Stimulated activated CD8-positive, alpha-beta memory T cell treated with anti-CD3 and anti-CD28 coated beads, Interleukin-4, amount 100 ng/mL, for 48 hours (primary cell): ENCODE measurements around the gene AKNA.

Experiments used
- DNase-seq: peaks from one replicate; pipeline ENCODE4 v3.0.0-alpha.2; 2020

AKNA gene

DNA sequence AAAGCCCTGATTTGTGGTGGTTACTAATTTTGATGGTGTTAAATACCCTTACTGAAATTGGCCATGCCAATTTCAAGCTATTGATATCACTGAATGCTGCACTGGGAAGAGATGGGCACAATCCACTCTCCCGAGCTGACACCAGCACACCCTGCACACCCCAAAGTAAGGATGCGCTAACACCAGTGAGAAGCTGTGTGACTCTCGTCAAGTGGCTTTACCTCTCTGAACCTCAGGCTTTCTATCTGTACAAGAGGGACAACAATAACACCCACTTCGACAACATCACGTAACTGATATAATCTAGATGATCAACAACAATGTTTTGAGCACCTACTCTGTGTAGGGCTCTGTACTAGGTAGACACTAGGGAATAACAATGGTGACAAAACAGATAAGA is 8.0 kb upstream of the AKNA start:
- no peak for DNase-seq

GRCh38 chr9:114395334-114395617 is 7.5 kb upstream of the AKNA start:
- DNase-seq, result no peak

- no peak for DNase-seq
Measured at GRCh38 chr9:114394523-114395333, 6.9 kb upstream of the AKNA start.

DNA sequence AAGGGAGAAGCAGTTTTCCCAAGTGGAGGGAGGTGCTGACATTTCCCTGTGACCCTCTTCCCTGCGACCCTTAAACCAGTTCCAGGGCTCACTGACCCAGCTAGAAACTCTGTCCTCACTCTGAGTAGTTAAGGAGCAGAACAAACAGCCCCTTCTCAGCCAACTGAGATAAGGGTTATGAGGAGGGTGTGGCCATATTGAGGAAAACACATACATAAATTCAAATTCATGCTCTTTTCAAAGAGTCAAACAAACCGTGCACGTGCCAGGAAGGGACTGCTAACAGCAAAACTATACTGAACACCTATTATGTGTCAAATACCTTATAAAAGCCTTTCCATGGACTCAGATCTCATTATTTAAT is 4.9 kb upstream of the AKNA start:
- DNase-seq, result no peak

DNA sequence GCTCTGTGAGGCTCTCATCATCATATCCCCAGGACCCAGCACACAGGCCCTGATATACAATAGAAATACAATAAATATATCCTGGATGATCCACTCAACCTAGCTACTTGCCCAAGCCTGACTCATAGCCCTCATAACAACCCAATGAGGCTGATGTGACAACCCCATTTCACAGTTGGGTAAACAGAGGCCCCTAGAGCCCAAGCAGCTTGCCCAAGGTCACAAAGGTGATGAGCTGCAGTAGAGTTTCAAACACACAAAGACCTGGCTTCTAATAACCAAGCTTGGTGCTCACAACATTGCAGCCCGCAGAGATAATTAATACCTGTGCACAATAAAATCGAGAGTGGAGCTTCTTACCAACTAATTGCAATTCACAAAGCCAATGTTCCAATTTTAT is 3.2 kb upstream of the AKNA start:
- no peak for DNase-seq

- DNase-seq, result peak; percentile 53
Measured at GRCh38 chr9:114389612-114390368, 2.0 kb upstream of the AKNA start.

DNA sequence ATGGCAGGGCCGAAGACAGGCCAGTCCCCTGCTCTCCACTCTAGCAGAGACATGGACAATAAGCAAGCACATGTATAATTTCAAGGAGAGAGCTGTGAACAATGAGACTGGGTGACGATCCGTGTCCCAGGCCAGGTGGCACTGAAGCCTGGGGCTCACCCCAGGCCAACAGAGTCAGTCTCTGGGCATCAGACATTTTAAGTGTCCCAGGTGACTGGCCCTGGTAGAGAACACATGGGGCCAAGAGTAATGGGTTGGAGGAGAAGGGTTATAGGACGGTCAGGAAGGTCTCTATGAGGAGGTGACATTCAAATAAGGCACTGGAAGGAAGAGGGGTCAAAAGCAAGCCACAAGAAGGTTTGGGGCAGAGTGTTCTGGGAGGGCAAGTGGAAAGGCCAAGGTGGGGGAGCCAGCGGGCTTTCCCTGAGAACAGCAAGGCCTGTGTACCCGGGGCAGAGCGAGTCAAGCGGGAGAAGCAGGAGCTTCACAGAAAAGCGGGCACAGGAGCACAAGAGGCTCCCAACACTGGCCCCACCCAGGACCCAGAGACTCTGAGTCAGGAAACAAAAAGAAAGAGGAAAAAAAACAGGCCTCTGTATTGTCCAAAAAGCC is 1.1 kb upstream of the AKNA start:
- DNase-seq, result no peak

GRCh38 chr9:114388357-114388682 is 538 bp upstream of the AKNA start:
- no peak for DNase-seq

- no peak for DNase-seq
Measured at GRCh38 chr9:114386886-114387679, 699 bp downstream of the AKNA start.

GRCh38 chr9:114386361-114386885 is 1.4 kb downstream of the AKNA start:
- DNase-seq, result no peak

DNA sequence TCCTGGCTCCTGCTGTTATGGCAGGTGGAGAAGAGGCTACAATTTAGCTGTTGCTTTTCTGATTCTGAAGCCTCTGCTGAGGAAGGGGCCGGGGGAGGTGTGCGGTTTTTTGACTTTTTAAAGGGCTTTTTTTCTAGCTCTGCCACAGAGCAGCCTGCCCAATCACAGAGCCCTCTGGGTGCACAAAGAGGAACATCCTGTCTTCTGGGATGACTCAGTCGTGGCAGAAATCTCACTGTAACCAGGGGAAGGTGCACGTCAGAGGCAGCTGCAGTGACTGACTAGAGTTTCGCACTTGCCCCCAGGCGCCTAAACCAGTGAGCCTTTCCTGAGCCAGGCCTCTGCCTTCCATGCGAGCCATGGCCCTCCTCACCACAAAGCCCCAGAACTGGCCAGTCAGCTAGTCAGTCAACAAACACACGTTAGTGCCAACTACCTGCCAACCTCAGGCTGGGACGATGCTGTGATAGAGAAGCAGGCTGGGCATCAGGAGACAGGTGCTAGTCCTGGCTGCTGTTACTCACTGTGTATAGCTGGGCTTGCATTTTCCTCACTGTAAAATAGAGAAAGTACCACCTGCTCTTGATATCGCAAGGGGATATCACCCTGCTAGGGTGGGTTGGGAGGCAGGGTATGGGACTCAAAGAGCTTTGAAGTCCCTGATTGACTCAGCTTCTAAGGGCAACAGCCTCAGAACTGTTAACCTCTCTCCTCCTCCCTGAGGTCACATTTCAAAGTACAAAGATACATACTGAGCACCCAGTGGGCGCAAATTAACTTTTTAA is 2.2 kb downstream of the AKNA start:
- peak; percentile 90 for DNase-seq

- DNase-seq, result no peak
Measured at GRCh38 chr9:114384836-114385396, 2.9 kb downstream of the AKNA start.

GRCh38 chr9:114384341-114384740 is 3.4 kb downstream of the AKNA start:
- no peak for DNase-seq

DNA sequence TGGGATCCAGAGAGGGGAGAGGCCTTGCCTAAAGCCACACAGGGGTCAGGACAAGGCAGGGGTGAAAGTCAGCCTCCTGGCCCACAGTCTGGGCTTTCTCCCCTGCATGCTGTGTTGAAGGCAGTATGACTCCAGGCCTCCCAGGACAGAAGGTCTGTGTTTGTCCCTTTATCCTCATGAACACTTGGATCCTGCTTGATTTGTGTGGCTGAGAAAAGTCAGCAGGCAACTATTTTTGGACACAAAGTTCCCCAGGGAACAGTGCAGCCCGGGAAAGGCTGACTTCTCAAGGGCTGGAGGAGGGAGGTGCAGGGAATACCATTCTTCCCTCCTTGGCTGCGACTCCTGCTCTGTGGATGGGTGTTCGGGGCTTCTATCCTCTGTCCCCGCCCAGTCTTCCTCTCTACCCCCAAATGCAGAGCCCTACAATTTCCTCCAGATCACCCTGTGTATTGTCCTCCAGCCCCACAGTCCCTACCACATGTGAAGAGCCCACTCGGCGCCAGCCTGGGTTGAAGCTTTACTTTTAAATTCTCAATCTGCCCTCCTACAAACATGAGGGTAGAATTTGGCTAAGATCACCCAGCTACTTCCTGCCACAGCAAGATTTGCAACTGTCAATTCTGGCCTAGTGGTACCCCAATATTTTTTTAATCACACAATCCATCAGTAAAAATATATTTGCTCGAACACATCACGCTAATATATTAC is 4.1 kb downstream of the AKNA start:
- DNase-seq, result no peak

- DNase-seq, result peak; percentile 84
Measured at GRCh38 chr9:114382699-114383520, 4.9 kb downstream of the AKNA start.

- DNase-seq, result no peak
Measured at GRCh38 chr9:114378883-114379282, 8.9 kb downstream of the AKNA start.

GRCh38 chr9:114378016-114378415 is 9.8 kb downstream of the AKNA start:
- no peak for DNase-seq

DNA sequence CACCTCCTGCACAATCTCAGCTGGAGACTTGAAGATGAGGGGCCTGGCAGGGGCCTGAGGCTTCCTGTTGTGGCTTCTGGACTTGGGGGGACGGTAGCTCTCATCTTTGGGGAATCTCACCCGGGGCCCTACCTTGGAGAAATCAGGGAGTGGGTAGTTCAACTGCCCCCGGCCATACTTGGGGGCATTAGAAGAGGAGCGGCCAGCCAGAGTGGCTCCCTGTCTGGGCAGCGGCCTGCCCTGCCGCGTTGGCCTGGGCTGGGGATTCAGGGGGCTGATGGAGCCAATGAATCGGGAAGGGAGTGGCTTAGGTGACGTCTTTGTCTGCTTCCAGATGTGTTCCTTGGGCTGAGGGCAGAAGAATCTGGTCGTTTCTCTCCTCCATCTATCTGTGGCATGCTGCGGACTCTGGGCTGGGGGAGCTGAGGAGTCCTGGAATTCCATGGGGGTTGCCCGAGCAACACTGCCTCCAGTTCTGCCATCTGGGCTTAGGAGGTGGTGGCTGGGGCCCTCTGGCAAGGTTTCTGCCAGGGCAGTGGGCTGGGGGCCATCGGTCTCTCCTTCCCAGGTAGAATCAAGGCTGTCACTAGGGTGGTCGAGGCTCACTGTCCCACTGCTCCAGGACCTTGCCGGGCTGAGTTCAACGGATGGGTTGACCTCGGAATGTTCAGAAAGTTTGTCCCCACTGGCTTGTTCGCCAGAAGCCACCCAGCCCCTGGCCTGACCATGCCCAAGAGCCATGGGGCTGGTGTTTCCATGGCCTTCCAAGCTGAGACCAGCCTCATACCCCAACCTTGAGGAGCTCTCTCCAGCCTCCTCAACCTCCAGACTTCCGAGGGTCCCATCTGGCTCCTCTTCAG is 11.0 kb downstream of the AKNA start:
- no peak for DNase-seq

DNA sequence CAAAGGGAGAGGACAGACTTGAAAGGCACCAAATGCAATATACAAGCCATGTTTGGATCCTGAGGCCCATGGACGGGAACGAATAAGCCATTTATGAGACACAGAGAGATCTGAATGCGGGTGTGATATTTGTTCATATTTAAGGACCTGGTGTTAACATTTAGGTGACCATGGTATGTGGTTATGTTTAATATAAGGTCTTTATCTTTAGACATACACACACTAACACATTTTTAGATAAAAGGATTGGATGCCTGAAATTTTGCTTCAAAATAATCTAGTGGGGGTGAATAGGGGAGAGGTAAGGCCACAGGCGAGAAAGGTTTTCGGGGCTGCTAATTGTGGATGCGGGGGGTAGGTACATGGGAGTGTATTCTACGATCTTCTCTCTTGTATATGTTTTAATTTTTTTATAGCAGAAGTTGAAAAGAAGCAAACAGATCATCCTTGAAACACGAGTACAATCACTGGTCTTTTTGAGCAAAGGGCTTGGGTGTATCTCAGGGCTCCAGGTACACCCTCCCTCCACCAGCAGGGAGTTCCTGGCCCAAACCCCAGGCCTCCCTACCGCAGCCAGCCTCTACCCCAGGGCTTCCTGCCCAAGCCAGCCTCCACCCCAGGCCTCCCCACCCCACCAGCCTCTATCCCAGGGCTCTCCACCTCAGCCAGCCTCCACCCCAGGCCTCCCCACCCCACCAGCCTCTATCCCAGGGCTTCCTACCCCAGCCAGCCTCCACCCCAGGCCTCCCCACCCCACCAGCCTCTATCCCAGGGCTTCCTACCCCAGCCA is 12.2 kb downstream of the AKNA start:
- DNase-seq, result no peak
